Measurements from ENCODE around the gene GPR142. TPM values are rescaled to one million over a fixed set of nuclear protein-coding genes. Genes with fewer than 3 reads are reported as not detected.

The GPR142 gene
- total RNA-seq, 2 experiments from 2014 or later, result not detected

GRCh38 chr17:74357466-74357809, 9.9 kb upstream of the GPR142 start:
- DNase-seq (no peak), ATAC-seq (no peak)
- H3K27me3 Mint-ChIP-seq, result peaks cover 46% of the 10 kb centered on the region
- H3K27ac Mint-ChIP-seq, result no peak overlapping the region
- H3K9me3 Mint-ChIP-seq (ENCODE audit: low read depth), result no peaks in the 10 kb centered on the region
- no peak overlapping the region for H3K4me3 Mint-ChIP-seq
- CTCF ChIA-PET, result interaction anchor here (0.6 to 2.2 kb wide), 3 partner anchors 11 to 22 kb away, joined by 3 to 20 read pairs (median 4); partner anchors contain the start of gene GPR142
- intact Hi-C loops (cut with DNase I, micrococcal nuclease), result loop anchor here in 1 of 2 experiments (5.0 kb wide), 1 partner anchor 145 kb away; the partner anchor contains the start of gene TTYH2
- H3K36me3 Mint-ChIP-seq (ENCODE audit: low read depth), result no peaks in the 10 kb centered on the region
- H3K4me1 Mint-ChIP-seq, result no peaks in the 10 kb centered on the region
- POLR2A ChIA-PET, result no interaction called here

- no peak for ATAC-seq
- H3K27me3 Mint-ChIP-seq, result peaks cover 36% of the 10 kb centered on the region
- H3K4me1 Mint-ChIP-seq, result no peaks in the 10 kb centered on the region
- no peak for DNase-seq
- H3K36me3 Mint-ChIP-seq (ENCODE audit: low read depth), result no peaks in the 10 kb centered on the region
- H3K9me3 Mint-ChIP-seq (ENCODE audit: low read depth), result no peaks in the 10 kb centered on the region
- no peak overlapping the region for H3K27ac Mint-ChIP-seq
- intact Hi-C loops (cut with DNase I, micrococcal nuclease), result loop anchor here in 1 of 2 experiments (5.0 kb wide), 1 partner anchor 146 kb away; the partner anchor contains the start of gene TTYH2
- POLR2A ChIA-PET, result no interaction called here
- CTCF ChIA-PET, result interaction anchor here (0.8 to 2.9 kb wide), 4 partner anchors 10 to 61 kb away, joined by 3 to 9 read pairs (median 6); no protein-coding TSS in a partner anchor
- no peak overlapping the region for H3K4me3 Mint-ChIP-seq
Observed at GRCh38 chr17:74358697-74359096, 8.6 kb upstream of the GPR142 start.

GRCh38 chr17:74359916-74360315, 7.4 kb upstream of the GPR142 start:
- Mint-ChIP-seq H3K9me3 (ENCODE audit: low read depth) (no peaks in the 10 kb centered on the region), H3K27me3 (peaks cover 26% of the 10 kb centered on the region), H3K4me1 (no peaks in the 10 kb centered on the region), H3K27ac (no peak overlapping the region), H3K36me3 (ENCODE audit: low read depth) (no peaks in the 10 kb centered on the region), H3K4me3 (no peak overlapping the region)
- no peak for ATAC-seq
- POLR2A ChIA-PET, result no interaction called here
- CTCF ChIA-PET, result interaction anchor here (0.5 to 3.0 kb wide), 9 partner anchors 9 to 195 kb away, joined by 3 to 9 read pairs (median 5); no protein-coding TSS in a partner anchor
- DNase-seq, result no peak
- intact Hi-C loops (cut with DNase I, micrococcal nuclease), result loop anchor here in 1 of 2 experiments (5.0 kb wide), 1 partner anchor 148 kb away; the partner anchor contains the start of gene TTYH2

GRCh38 chr17:74360899-74361229, 6.4 kb upstream of the GPR142 start:
- DNase-seq (no peak), ATAC-seq (no peak)
- no peaks in the 10 kb centered on the region for H3K9me3 Mint-ChIP-seq (ENCODE audit: low read depth)
- no peak overlapping the region for H3K4me3 Mint-ChIP-seq
- intact Hi-C loops (cut with DNase I, micrococcal nuclease), result no loop called here
- H3K27ac Mint-ChIP-seq, result no peak overlapping the region
- ChIA-PET CTCF (interaction anchor here (0.7 to 3.0 kb wide), 6 partner anchors 9 to 141 kb away, joined by 3 to 9 read pairs (median 6); no protein-coding TSS in a partner anchor), POLR2A (no interaction called here)
- H3K4me1 Mint-ChIP-seq, result no peaks in the 10 kb centered on the region
- peaks cover 18% of the 10 kb centered on the region for H3K27me3 Mint-ChIP-seq
- no peaks in the 10 kb centered on the region for H3K36me3 Mint-ChIP-seq (ENCODE audit: low read depth)

GRCh38 chr17:74361230-74362068, 5.9 kb upstream of the GPR142 start, which contains the start of gene BTBD17:
Gene BTBD17 (minus strand): TSS chr17:74361868. CDS start chr17:74361819, 49 bp downstream.
- Mint-ChIP-seq H3K36me3 (ENCODE audit: low read depth) (no peaks in the 10 kb centered on the region), H3K4me1 (no peaks in the 10 kb centered on the region), H3K9me3 (ENCODE audit: low read depth) (no peaks in the 10 kb centered on the region), H3K27ac (no peak within 1 kb of the TSS), H3K4me3 (no peak within 1 kb of the TSS), H3K27me3 (peaks cover 14% of the 10 kb centered on the region)
- CTCF ChIA-PET, result interaction anchor here (1.3 to 3.0 kb wide), 7 partner anchors 10 to 242 kb away, joined by 3 to 9 read pairs (median 6); no protein-coding TSS in a partner anchor
- peak; percentile 65 for ATAC-seq
- DNase-seq, result peak; percentile 69
- POLR2A ChIA-PET, result no interaction called here
- intact Hi-C loops (cut with DNase I, micrococcal nuclease), result no loop called here

- H3K36me3 Mint-ChIP-seq (ENCODE audit: low read depth), result no peaks in the 10 kb centered on the region
- no peak overlapping the region for H3K4me3 Mint-ChIP-seq
- no peak for DNase-seq
- intact Hi-C loops (cut with DNase I, micrococcal nuclease), result no loop called here
- no peaks in the 10 kb centered on the region for H3K9me3 Mint-ChIP-seq (ENCODE audit: low read depth)
- peaks cover 14% of the 10 kb centered on the region for H3K27me3 Mint-ChIP-seq
- ATAC-seq, result no peak
- ChIA-PET CTCF (interaction anchor here (0.8 to 3.0 kb wide), 7 partner anchors 10 to 241 kb away, joined by 3 to 9 read pairs (median 6); no protein-coding TSS in a partner anchor), POLR2A (no interaction called here)
- H3K27ac Mint-ChIP-seq, result no peak overlapping the region
- H3K4me1 Mint-ChIP-seq, result no peaks in the 10 kb centered on the region
Observed at GRCh38 chr17:74362069-74362405, 5.3 kb upstream of the GPR142 start.

- H3K36me3 Mint-ChIP-seq (ENCODE audit: low read depth), result no peaks in the 10 kb centered on the region
- POLR2A ChIA-PET, result interaction anchor here (0.6 kb wide), 1 partner anchor 902 kb away, joined by 4 read pairs; no protein-coding TSS in a partner anchor
- CTCF ChIA-PET, result interaction anchor here (0.7 to 3.0 kb wide), 13 partner anchors 10 to 734 kb away, joined by 3 to 9 read pairs (median 3); no protein-coding TSS in a partner anchor
- H3K4me1 Mint-ChIP-seq, result no peaks in the 10 kb centered on the region
- intact Hi-C loops (cut with DNase I, micrococcal nuclease), result no loop called here
- no peak for ATAC-seq
- no peak overlapping the region for H3K4me3 Mint-ChIP-seq
- no peak overlapping the region for H3K27ac Mint-ChIP-seq
- DNase-seq, result no peak
- H3K9me3 Mint-ChIP-seq (ENCODE audit: low read depth), result no peaks in the 10 kb centered on the region
- H3K27me3 Mint-ChIP-seq, result peaks cover 12% of the 10 kb centered on the region
Observed at GRCh38 chr17:74362810-74363498, 4.4 kb upstream of the GPR142 start.

- intact Hi-C loops (cut with DNase I, micrococcal nuclease), result loop anchor here (1.0 to 2.0 kb wide), 4 partner anchors 89 to 234 kb away; no protein-coding TSS in a partner anchor
- H3K4me1 Mint-ChIP-seq, result peaks cover 13% of the 10 kb centered on the region
- ChIA-PET CTCF (interaction anchor here (0.5 to 3.5 kb wide), 47 partner anchors 10 to 333 kb away, joined by 3 to 44 read pairs (median 5); partner anchors contain the start of genes CD300LB and CD300LD), POLR2A (interaction anchor here (0.7 kb wide), 1 partner anchor 218 kb away, joined by 3 read pairs; no protein-coding TSS in a partner anchor)
- no peak overlapping the region for H3K27ac Mint-ChIP-seq
- no peaks in the 10 kb centered on the region for H3K9me3 Mint-ChIP-seq (ENCODE audit: low read depth)
- no peaks in the 10 kb centered on the region for H3K36me3 Mint-ChIP-seq (ENCODE audit: low read depth)
- peak overlapping the region; percentile 15 for H3K4me3 Mint-ChIP-seq
- H3K27me3 Mint-ChIP-seq, result peaks cover 2% of the 10 kb centered on the region
- DNase-seq (peak; percentile 84), ATAC-seq (peak; percentile 74)
Observed at GRCh38 chr17:74368341-74369081, 1.2 kb downstream of the GPR142 start.

- CTCF ChIA-PET, result interaction anchor here (0.7 to 3.5 kb wide), 27 partner anchors 10 to 332 kb away, joined by 3 to 44 read pairs (median 5); no protein-coding TSS in a partner anchor
- ATAC-seq (peak; percentile 80), DNase-seq (peak; percentile 84)
- H3K4me1 Mint-ChIP-seq, result peaks cover 13% of the 10 kb centered on the region
- no peaks in the 10 kb centered on the region for H3K9me3 Mint-ChIP-seq (ENCODE audit: low read depth)
- no peaks in the 10 kb centered on the region for H3K36me3 Mint-ChIP-seq (ENCODE audit: low read depth)
- peaks cover 2% of the 10 kb centered on the region for H3K27me3 Mint-ChIP-seq
- H3K4me3 Mint-ChIP-seq, result peak overlapping the region; percentile 15
- POLR2A ChIA-PET, result interaction anchor here (0.6 to 0.7 kb wide), 2 partner anchors 217 to 843 kb away, joined by 3 to 4 read pairs; no protein-coding TSS in a partner anchor
- intact Hi-C loops (cut with DNase I, micrococcal nuclease), result loop anchor here in 1 of 2 experiments (2.0 kb wide), 2 partner anchors 164 to 234 kb away; no protein-coding TSS in a partner anchor
- peak overlapping the region; percentile 35 for H3K27ac Mint-ChIP-seq
Observed at GRCh38 chr17:74369221-74369620, 1.9 kb downstream of the GPR142 start.

GRCh38 chr17:74369665-74370490, 2.6 kb downstream of the GPR142 start:
- Mint-ChIP-seq H3K4me1 (peaks cover 13% of the 10 kb centered on the region), H3K36me3 (ENCODE audit: low read depth) (no peaks in the 10 kb centered on the region), H3K4me3 (no peak overlapping the region), H3K27me3 (peaks cover 2% of the 10 kb centered on the region), H3K9me3 (ENCODE audit: low read depth) (no peaks in the 10 kb centered on the region), H3K27ac (peak overlapping the region; percentile 35)
- intact Hi-C loops (cut with DNase I, micrococcal nuclease), result loop anchor here (2.0 to 10.0 kb wide), 3 partner anchors 163 to 365 kb away; partner anchors contain the start of gene RAB37 (in 1 of the 2)
- CTCF ChIA-PET, result interaction anchor here (1.1 to 3.5 kb wide), 18 partner anchors 9 to 172 kb away, joined by 3 to 44 read pairs (median 8); no protein-coding TSS in a partner anchor
- DNase-seq (no peak), ATAC-seq (no peak)
- POLR2A ChIA-PET, result interaction anchor here (0.6 kb wide), 1 partner anchor 842 kb away, joined by 4 read pairs; no protein-coding TSS in a partner anchor

Data from activated CD4-positive, alpha-beta T cell treated with anti-CD3 and anti-CD28 coated beads for 36 hours (primary cell).